ENCODE results near the gene APBA2.

DNA sequence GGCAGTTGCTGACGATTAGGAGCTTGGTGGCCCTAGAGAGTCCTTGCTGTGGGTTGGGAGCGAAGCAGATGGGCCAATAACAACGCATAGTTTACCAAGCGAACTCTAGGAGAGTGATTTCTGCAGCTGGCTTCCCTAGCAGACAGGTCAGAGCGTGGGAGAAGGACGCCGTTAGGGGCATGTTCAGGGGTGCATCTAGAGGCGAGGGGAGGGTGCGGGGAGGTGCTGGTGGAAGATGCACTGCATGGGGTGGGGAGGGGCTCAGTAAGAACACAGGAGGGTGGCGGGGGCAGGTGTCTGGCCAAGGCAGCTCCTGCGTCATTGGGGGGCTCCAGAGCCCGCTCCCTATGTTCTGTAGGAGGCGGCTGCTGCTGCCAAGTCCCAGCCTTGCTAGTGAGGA, 8.9 kb downstream of the APBA2 start:
- TF ChIP-seq, protein P1, sequence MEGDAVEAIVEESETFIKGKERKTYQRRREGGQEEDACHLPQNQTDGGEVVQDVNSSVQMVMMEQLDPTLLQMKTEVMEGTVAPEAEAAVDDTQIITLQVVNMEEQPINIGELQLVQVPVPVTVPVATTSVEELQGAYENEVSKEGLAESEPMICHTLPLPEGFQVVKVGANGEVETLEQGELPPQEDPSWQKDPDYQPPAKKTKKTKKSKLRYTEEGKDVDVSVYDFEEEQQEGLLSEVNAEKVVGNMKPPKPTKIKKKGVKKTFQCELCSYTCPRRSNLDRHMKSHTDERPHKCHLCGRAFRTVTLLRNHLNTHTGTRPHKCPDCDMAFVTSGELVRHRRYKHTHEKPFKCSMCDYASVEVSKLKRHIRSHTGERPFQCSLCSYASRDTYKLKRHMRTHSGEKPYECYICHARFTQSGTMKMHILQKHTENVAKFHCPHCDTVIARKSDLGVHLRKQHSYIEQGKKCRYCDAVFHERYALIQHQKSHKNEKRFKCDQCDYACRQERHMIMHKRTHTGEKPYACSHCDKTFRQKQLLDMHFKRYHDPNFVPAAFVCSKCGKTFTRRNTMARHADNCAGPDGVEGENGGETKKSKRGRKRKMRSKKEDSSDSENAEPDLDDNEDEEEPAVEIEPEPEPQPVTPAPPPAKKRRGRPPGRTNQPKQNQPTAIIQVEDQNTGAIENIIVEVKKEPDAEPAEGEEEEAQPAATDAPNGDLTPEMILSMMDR (IDR thresholded peaks at IDR 0.05), result no peak
- TF ChIP-seq POLR2A (IDR thresholded peaks at IDR 0.05), result no peak
